Activated naive CD4-positive, alpha-beta T cell (primary cell): ENCODE measurements around the gene TMEM132D.
"Not testable (repeated sequence)": the region's sequence is repeated elsewhere in the genome, so short reads cannot be mapped to it uniquely, and the experiment has no call there.

Experiments
- DNase-seq, 4 experiments: peaks; one replicate each; lab custom pipeline; 2025; lab: John Stamatoyannopoulos, UW

The TMEM132D gene

GRCh38 chr12:129589503-129589902 is 314.3 kb downstream of the TMEM132D start:
- DNase-seq = no peak

DNA sequence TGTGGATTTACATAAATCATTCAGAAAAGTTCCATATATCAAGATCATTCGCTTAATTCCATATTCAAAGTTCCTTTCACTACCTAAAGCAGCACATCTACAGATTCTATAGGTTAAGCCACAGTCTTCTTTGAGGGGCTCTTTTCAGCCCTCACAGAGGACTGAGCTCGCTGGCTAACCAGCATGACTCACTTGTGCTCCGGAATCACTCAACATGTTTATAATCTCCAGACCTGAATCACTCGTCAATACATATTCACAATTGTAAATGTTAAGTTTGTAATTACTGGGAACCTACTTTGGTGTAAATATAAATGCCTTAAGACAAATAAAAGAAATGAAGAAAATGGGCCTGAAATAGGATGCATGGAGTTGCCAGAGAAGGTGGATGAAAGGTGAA is 315.7 kb downstream of the TMEM132D start:
- no peak for DNase-seq

GRCh38 chr12:129585296-129585695 is 318.5 kb downstream of the TMEM132D start:
- DNase-seq = no peak

DNA sequence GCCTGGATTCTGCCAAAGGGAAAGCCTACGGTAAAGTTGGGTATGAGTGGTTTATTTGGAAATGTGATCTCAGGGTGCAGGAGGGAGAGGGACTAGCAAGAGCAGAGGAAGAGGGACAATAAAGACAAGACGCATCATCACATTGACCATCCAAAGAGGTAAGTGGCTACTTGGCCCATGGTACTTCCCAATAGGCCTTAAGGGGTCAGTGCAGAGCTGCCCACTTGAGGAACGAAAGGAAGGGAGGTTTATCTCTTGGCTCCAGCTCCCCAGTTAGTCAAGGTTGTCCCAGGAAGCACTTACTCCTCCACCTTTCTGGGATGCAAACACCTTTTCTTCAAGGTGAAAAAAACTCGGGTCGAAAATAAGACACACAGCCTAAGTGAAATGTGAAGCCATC is 323.9 kb downstream of the TMEM132D start:
- DNase-seq = no peak

DNA sequence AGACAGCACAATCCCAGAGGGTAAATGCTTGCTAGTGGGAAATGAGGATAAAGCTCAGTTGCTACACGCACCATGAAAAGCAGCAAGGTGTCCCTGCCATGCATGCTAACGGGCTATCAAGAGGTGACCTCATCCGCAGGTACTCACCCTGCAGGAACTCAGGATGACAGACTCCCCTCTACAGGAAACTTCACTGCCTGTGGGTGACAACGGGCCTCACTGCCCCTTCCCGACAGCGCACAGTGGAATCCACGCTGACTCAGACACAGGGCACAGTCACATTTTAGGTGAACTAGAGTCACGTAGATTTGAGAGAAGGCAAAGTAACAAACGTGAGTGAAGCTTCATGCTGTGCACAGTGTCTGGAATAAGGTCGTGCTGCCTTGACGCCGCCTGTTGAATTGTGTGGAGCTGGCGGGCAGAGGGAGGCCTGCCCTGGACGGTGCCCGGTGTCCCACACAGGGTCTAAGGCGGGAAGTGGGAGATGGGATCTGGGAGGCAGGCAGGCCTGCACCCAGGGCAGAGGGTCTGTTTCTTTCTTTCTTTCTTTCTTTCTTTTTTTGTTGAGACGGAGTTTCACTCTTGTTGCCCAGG is 331.8 kb downstream of the TMEM132D start:
- DNase-seq = no peak

- DNase-seq = no peak
Measured at GRCh38 chr12:129570796-129571400, 332.9 kb downstream of the TMEM132D start.

DNA sequence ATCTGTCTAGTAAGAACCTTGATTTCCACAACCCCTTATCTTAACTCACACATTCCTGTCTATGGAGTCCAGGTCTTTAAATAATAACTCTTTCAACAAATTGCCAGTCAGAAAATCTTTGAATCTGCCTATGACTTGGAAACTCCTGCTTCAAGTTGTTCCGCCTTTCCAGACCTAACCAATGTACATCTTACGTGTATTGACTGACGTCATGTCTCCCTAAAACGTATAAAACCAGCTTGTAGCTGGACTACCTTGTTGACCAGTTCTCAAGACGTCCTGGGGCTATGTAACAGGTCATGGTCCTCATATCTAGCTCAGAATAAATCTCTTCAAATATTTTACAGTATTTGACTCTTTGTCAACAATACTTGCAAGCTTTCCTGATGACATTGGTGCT is 337.0 kb downstream of the TMEM132D start:
- DNase-seq = no peak

DNA sequence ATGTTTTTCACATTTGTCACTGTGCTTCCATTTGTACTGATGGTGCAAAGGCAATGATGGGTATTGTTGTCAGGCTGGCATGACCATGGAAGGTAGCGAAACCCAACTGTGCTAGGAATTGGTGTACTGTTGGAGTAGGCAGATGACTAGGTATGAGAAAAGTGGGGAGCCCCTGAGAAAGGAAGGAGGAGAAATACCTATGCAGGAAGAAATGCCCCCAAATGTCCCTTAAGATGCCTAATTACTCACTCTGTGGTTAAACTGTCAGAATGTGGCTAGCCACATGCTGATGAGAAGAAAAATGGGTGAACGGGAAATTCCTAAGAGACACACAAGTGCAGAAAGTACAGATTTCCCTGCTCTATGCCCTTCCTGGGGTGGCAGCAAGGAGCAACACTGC is 339.1 kb downstream of the TMEM132D start:
- no peak for DNase-seq

DNA sequence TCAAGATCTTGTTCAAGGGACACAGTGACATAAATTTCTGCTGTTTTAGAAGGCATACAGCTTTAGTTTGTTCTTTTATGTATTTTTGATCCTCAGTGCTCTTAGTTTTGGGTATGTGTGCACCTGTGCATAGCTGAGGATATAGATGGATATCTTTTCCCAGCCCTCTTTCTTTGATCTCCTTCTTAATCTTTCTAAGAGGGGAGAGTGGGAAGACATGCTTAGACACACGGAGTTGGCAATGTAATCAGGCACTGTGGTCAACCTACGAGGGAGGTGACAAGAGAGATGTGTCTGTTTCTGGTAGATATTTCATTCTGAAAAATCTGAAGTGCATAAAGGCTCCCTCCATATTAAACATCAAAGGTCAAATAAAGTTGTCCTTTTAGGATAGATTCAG is 340.6 kb downstream of the TMEM132D start:
- no peak for DNase-seq

DNA sequence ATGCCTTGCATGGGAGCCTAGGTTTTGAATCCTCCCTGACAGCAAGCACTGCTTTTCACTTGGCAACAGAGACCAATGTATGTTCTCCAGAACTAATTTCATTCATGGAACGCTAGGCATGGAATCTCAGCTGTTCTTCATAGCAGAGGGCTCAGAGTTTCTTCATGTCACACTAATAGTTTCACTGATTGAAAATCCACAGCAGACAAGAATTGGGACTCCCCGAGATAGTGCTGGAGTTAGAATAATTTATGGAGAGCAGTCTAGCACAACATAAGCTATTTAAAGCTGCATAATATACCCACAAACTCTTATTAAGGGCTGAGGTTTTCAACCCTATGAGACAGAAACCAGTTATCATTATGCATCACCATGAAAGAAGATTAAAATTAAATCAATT is 342.5 kb downstream of the TMEM132D start:
- DNase-seq = no peak

DNA sequence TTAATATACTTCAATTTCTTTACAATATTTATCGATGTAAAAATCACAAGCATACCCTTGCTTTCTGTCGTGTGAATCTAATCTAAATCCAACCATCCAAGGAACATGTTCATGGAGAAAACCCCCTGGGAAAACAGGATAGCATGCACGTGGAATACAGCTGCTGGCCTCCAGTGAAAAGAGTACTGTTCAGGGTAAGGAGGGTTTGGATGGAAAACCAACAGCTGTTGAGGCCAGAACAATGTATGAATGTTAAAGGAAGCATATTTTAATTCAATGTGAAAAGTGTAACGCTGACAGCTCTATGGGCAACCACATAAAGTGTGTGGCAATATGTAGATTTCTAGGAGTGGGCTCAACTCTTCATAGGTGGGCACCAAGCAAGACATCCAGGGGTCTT is 344.0 kb downstream of the TMEM132D start:
- no peak for DNase-seq

DNA sequence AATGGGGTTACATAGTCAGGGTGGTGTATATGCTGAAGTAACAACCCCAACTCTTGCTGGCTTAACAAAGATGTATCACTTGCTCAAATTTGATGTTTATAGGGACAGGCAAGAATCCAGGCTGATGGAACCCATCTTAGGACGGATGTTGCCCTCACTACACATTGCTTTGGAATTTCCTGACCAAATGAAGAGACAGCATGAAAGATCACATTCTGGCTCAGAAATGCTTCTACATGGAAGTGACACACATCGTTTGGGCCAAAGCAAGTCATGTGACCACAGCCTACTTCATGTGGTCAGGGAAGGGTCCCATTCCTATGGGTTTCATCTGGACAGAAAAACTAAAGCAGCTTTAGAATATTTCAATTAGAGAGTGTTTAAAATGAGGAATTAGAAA is 345.8 kb downstream of the TMEM132D start:
- DNase-seq = no peak

DNA sequence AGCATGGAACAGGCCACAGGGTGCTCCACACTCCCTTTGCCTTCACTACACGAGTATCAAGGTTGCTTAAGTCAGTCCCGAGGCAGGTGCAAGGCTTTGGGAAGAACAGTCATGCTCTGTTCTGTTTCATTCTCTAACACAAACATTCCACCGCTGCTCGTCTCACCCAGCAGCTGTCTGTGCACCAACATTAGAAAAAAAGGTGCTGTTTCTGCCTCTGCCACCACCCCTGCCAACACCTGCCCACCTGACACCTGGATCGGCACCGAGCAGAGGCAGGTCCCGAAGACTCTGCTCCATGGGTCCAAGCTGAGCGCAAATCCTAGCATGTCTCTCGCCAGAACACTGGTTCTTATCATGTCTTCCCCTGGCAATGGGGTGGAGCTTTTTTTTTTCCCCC is 347.7 kb downstream of the TMEM132D start:
- no peak for DNase-seq

GRCh38 chr12:129552996-129553750 is 350.7 kb downstream of the TMEM132D start:
- DNase-seq = no peak

GRCh38 chr12:129551441-129551840 is 352.4 kb downstream of the TMEM132D start:
- DNase-seq = no peak

GRCh38 chr12:129550353-129550752 is 353.5 kb downstream of the TMEM132D start:
- no peak for DNase-seq

GRCh38 chr12:129549656-129550055 is 354.2 kb downstream of the TMEM132D start:
- DNase-seq = no peak

DNA sequence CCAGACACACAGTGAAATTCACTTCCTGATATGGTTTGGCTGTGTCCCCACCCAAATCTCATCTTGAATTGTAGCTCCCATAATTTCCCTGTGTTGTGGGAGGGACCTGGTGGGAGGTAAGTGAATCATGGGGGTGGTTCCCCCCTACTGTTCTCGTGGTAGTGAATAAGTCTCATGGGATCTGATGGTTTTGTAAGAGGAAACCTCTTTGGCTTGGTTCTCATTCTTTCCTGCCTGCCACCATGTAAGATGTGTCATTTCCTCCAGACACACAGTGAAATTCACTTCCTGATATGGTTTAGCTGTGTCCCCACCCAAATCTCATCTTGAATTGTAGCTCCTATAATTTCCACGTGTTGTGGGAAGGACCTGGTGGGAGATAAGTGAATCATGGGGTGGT is 354.8 kb downstream of the TMEM132D start:
- not testable (repeated sequence) for DNase-seq

- DNase-seq = no peak
Measured at GRCh38 chr12:129544716-129545115, 359.1 kb downstream of the TMEM132D start.

GRCh38 chr12:129540954-129541353 is 362.9 kb downstream of the TMEM132D start:
- no peak for DNase-seq

DNA sequence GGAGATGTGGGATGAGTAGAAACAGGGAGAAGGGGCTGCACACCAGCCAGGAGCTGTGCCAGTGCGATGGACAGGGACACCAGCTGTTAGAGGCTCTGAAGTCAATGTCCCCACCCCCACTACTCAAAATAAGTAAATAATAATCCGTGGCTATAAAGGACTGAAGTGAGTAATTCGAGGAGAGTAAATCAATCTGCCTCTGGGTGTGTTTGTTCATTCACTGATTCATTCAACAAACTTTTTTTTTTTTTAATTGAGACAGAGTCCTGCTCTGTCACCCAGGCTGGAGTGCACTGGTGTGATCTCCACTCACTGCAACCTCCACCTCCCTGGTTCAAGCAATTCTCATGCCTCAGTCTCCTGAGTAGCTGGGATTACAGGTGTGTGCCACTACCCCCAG is 363.6 kb downstream of the TMEM132D start:
- no peak for DNase-seq

GRCh38 chr12:129538724-129539335 is 365.0 kb downstream of the TMEM132D start:
- not testable (repeated sequence) for DNase-seq

DNA sequence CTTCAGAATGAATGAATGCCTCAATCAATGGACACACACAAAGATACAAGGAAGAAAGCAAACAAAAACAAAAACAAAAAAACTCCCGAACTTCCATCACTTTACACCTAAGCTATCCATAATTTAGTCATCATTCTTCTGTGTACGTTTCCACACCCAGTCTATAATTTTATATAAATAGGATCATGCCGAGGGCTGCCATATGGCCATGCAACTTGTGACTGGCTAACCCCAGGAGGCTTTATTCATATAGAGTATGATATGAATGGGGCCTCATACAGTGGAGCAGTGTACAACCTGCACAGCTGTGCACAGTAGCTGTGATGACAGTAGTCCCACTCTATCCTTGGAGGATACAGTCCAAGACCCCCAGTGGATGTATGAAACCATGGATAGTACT is 365.7 kb downstream of the TMEM132D start:
- no peak for DNase-seq
